OCI-LY7 (cell line): ENCODE data around the gene SELENOI. TPM values are rescaled to one million over a fixed set of nuclear protein-coding genes. Genes with fewer than 3 reads are reported as not detected.
"Not testable (repeated sequence)": the region's sequence is repeated elsewhere in the genome, so short reads cannot be mapped to it uniquely, and the experiment has no call there.

Experiments
- BruUV-seq: library from RNA; stranded (reverse); fragments of 400-500 nt; replicated peaks from 2 replicates; lab custom pipeline; 2021; lab: Mats Ljungman, UMichigan
- CTCF ChIA-PET: fragments of 300-600 bp; sonication (Branson Sonifier 250); formaldehyde crosslinking; loops from one replicate; lab custom pipeline; 2022; ENCODE audit warnings: antibody characterized with exemption; ENCODE audit not compliant: unreplicated experiment; lab: Charles Lee
- POLR2A ChIA-PET: fragments of 300-600 bp; sonication (Branson Sonifier 250); formaldehyde crosslinking; loops from one replicate; lab custom pipeline; 2022; ENCODE audit warnings: antibody characterized with exemption; lab: Charles Lee
- DNase-seq: peaks from one replicate; pipeline ENCODE4 v3.0.0-alpha.2; 2015; ENCODE audit warnings: low spot score
- H2AFZ ChIP-seq: fragments of 200-600 bp; sonication (generic), shearing (Covaris generic); 2 replicates; pipeline ENCODE4 v1.6.1; 2014; ENCODE audit warnings: mild to moderate bottlenecking, antibody characterized with exemption, low read length, moderate library complexity
- H3K27ac ChIP-seq: fragments of 200-600 bp; sonication (generic); 2 replicates; pipeline ENCODE4 v1.5.1; 2014; ENCODE audit warnings: mixed run types, low read depth, mild to moderate bottlenecking, moderate library complexity, low read length, inconsistent platforms; ENCODE audit not compliant: poor library complexity, severe bottlenecking
- H3K36me3 ChIP-seq: fragments of 200-600 bp; sonication (generic); 2 replicates; pipeline ENCODE4 v1.6.1; 2014; ENCODE audit warnings: mild to moderate bottlenecking, antibody characterized with exemption, low read length, moderate library complexity, mixed read lengths; ENCODE audit not compliant: insufficient read depth
- H3K4me1 ChIP-seq: fragments of 200-600 bp; sonication (generic); 2 replicates; pipeline ENCODE4 v1.5.1; 2014; ENCODE audit warnings: mild to moderate bottlenecking, low read length; ENCODE audit not compliant: insufficient read depth, poor library complexity, severe bottlenecking
- H3K4me2 ChIP-seq: fragments of 200-600 bp; sonication (generic); 2 replicates; pipeline ENCODE4 v1.6.1; 2014; ENCODE audit warnings: mild to moderate bottlenecking, low read length
- H3K4me3 ChIP-seq: fragments of 200-600 bp; sonication (generic); 2 replicates; pipeline ENCODE4 v1.5.1; 2014; ENCODE audit warnings: mild to moderate bottlenecking, low read depth, low read length; ENCODE audit not compliant: poor library complexity, severe bottlenecking
- H3K79me2 ChIP-seq: fragments of 200-600 bp; sonication (generic); 2 replicates; pipeline ENCODE4 v1.6.1; 2016; ENCODE audit warnings: low read depth, mild to moderate bottlenecking, low read length, moderate library complexity, mixed read lengths; ENCODE audit not compliant: insufficient read depth
- H3K9me2 ChIP-seq: fragments of 200-600 bp; sonication (generic); 2 replicates; pipeline ENCODE4 v1.6.1; 2016; ENCODE audit warnings: mild to moderate bottlenecking, low read length, mixed read lengths; ENCODE audit not compliant: insufficient read depth
- H3K9me3 ChIP-seq: fragments of 200-600 bp; sonication (generic); 2 replicates; pipeline ENCODE4 v1.6.1; 2014; ENCODE audit warnings: mild to moderate bottlenecking, mixed run types, low read length, mixed read lengths
- H4K20me1 ChIP-seq: fragments of 200-600 bp; sonication (generic); 2 replicates; pipeline ENCODE4 v1.6.1; 2014; ENCODE audit warnings: mild to moderate bottlenecking, antibody characterized with exemption, low read length, moderate library complexity, mixed read lengths; ENCODE audit not compliant: insufficient read depth
- CTCF ChIP-seq: fragments of 200-600 bp; sonication (generic); conservative IDR thresholded peaks from 2 replicates; pipeline ENCODE4 v1.5.1; 2014; ENCODE audit warnings: mild to moderate bottlenecking, antibody characterized with exemption, low read length, moderate library complexity, mixed read lengths
- EZH2phosphoT487 ChIP-seq: fragments of 200-600 bp; sonication (generic); IDR thresholded peaks from 2 replicates; pipeline ENCODE4 v1.6.1; 2018; ENCODE audit warnings: low read depth, borderline replicate concordance, mild to moderate bottlenecking, mixed run types, antibody characterized with exemption, low read length, moderate library complexity, mixed read lengths
- intact Hi-C: fragments of 100-400 bp; cut with micrococcal nuclease; formaldehyde crosslinking; loops from one replicate; pipeline ENCODE4 v1.10.0; 2022; ENCODE audit not compliant: unreplicated experiment
- total RNA-seq, 2 experiments: library from RNA; depleted of rRNA in 1 of 2; stranded (reverse); fragments of >200 nt in 1 of 2; shearing (Covaris generic) in 1 of 2; gene quantifications; 2 replicates each; pipeline ENCODE4 v1.2.3, GENCODE V29; 2014 to 2022

The SELENOI gene
- total RNA-seq, 2 experiments from 2014 or later, result 29.0 to 53.1 TPM

GRCh38 chr2:26299471-26300101, 46.4 kb upstream of the SELENOI start:
- TF ChIP-seq CTCF (no peak), EZH2phosphoT487 (no peak)
- peak overlapping the region; percentile 75; the same call in 1 of the 2 replicates for H2AFZ ChIP-seq
- no TSS peak for BruUV-seq
- peak overlapping the region; percentile 23 for H3K4me3 ChIP-seq
- no peaks in the 10 kb centered on the region for H3K79me2 ChIP-seq
- H3K4me2 ChIP-seq, result peak overlapping the region; percentile 64
- H3K4me1 ChIP-seq, result peaks cover 8% of the 10 kb centered on the region
- intact Hi-C loops, result no loop called here
- ChIA-PET POLR2A (no interaction called here), CTCF (no interaction called here)
- no peak for DNase-seq
- H3K36me3 ChIP-seq, result no peaks in the 10 kb centered on the region
- H4K20me1 ChIP-seq, result no peaks in the 10 kb centered on the region
- H3K9me2 ChIP-seq, result no peaks in the 10 kb centered on the region
- no peak overlapping the region for H3K27ac ChIP-seq
- no peaks in the 10 kb centered on the region for H3K9me3 ChIP-seq

GRCh38 chr2:26300234-26300925, 45.6 kb upstream of the SELENOI start:
- no TSS peak for BruUV-seq
- TF ChIP-seq CTCF (no peak), EZH2phosphoT487 (no peak)
- Histone ChIP-seq H3K27ac (no peak overlapping the region), H3K9me2 (no peaks in the 10 kb centered on the region), H3K79me2 (no peaks in the 10 kb centered on the region), H3K4me3 (no peak overlapping the region), H3K9me3 (no peaks in the 10 kb centered on the region), H4K20me1 (no peaks in the 10 kb centered on the region), H3K36me3 (no peaks in the 10 kb centered on the region), H2AFZ (0 out of 2 replicates have a peak overlapping the region, but pooled peaks have one; percentile 75), H3K4me1 (peaks cover 8% of the 10 kb centered on the region), H3K4me2 (no peak overlapping the region)
- no peak for DNase-seq
- ChIA-PET POLR2A (no interaction called here), CTCF (no interaction called here)
- intact Hi-C loops, result no loop called here

- no TSS peak for BruUV-seq
- intact Hi-C loops, result no loop called here
- DNase-seq, result no peak
- peaks cover 8% of the 10 kb centered on the region for H3K4me1 ChIP-seq
- H3K9me2 ChIP-seq, result no peaks in the 10 kb centered on the region
- H3K4me2 ChIP-seq, result no peak overlapping the region
- H3K36me3 ChIP-seq, result no peaks in the 10 kb centered on the region
- TF ChIP-seq CTCF (no peak), EZH2phosphoT487 (no peak)
- no peak overlapping the region for H2AFZ ChIP-seq
- H3K4me3 ChIP-seq, result no peak overlapping the region
- H4K20me1 ChIP-seq, result no peaks in the 10 kb centered on the region
- ChIA-PET CTCF (no interaction called here), POLR2A (interaction anchor here (0.5 kb wide), 1 partner anchor 43 kb away, joined by 4 read pairs; no protein-coding TSS in a partner anchor)
- no peaks in the 10 kb centered on the region for H3K79me2 ChIP-seq
- H3K9me3 ChIP-seq, result no peaks in the 10 kb centered on the region
- H3K27ac ChIP-seq, result no peak overlapping the region
Observed at GRCh38 chr2:26302846-26303245, 43.1 kb upstream of the SELENOI start.

- H3K9me3 ChIP-seq, H2AFZ ChIP-seq, H3K27ac ChIP-seq, intact Hi-C loops, H3K9me2 ChIP-seq, H4K20me1 ChIP-seq, H3K79me2 ChIP-seq, DNase-seq, H3K4me1 ChIP-seq, BruUV-seq, H3K36me3 ChIP-seq, H3K4me2 ChIP-seq, H3K4me3 ChIP-seq, CTCF ChIA-PET: not testable (repeated sequence)
- POLR2A ChIA-PET, result interaction anchor here (0.7 kb wide), 1 partner anchor 10 kb away, joined by 4 read pairs; no protein-coding TSS in a partner anchor
Observed at GRCh38 chr2:26305094-26305493, 40.8 kb upstream of the SELENOI start.
